ENCODE data around the gene PPARD.
"Not testable (repeated sequence)": the region's sequence is repeated elsewhere in the genome, so short reads cannot be mapped to it uniquely, and the experiment has no call there.

PPARD gene

DNA sequence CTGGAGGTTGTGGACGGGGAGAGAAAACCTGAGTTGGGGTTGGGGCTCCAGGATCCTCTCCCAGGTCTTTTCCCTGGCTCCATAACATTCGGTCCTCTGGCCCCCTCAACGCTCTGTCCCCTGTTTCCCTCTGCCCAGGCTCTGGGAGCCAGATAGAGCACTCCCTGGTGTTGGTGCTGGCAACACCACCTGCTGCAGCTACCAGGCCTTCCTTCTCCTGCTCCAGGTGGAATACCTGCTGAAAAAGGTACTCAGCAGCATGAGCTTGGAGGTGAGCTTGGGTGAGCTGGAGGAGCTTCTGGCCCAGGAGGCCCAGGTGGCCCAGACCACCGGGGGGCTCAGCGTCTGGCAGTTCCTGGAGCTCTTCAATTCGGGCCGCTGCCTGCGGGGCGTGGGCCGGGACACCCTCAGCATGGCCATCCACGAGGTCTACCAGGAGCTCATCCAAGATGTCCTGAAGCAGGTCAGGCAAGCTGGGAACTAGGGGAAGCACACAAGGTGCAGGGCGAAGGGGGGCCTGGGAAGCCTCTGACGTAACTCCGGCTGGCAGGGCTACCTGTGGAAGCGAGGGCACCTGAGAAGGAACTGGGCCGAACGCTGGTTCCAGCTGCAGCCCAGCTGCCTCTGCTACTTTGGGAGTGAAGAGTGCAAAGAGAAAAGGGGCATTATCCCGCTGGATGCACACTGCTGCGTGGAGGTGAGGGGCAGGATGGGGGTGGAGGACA lies 30.1 kb upstream of the PPARD start:
- no peak for DNase-seq

DNA sequence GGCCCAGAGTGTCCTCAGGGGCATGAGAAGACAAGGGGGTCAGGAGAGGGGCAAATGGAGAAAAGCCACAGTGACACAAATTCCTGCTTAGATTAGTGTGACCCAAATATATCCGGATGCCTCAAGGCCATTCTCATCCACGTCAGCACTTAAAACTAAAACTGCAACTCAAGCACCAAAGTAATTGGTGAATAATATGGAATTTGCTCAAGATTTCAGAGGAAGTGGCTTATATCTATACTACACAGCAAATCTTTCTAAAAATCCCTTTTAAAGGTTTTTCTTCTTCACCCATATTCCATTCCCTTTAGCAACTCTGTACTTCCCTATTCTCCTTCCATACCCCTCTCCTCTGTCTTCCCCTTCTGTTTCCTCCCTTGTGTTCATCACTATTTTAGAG lies 29.6 kb upstream of the PPARD start:
- DNase-seq, result no peak

DNA sequence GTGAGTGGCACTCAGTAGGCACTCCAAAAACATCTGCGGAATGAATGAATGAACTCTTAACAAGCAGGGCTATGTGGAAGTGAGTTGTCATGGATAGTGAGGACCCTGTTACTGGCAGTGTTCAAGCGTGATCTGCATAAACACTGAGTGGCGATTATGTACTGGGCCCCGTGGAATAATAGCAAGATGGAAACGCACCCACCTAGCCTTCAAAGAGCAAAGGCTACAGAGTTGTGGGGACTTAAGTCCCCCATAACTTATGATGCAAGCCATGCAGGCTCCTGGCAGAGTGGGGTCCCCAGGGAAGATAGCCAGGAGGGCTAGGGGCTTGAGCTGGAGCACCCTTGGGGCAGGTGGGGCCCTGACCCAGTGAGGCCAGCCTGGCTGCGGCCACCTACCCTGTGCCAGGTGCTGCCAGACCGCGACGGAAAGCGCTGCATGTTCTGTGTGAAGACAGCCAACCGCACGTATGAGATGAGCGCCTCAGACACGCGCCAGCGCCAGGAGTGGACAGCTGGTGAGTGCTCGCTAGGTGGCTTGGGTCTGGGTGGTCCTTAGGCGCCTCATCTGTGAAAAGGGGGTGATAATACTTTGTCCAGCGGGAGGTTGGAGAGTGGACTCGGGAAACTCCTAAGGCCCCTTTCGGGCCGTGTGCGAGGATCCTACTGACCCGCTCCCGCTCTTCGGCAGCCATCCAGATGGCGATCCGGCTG lies 24.7 kb upstream of the PPARD start:
- no peak for DNase-seq

DNA sequence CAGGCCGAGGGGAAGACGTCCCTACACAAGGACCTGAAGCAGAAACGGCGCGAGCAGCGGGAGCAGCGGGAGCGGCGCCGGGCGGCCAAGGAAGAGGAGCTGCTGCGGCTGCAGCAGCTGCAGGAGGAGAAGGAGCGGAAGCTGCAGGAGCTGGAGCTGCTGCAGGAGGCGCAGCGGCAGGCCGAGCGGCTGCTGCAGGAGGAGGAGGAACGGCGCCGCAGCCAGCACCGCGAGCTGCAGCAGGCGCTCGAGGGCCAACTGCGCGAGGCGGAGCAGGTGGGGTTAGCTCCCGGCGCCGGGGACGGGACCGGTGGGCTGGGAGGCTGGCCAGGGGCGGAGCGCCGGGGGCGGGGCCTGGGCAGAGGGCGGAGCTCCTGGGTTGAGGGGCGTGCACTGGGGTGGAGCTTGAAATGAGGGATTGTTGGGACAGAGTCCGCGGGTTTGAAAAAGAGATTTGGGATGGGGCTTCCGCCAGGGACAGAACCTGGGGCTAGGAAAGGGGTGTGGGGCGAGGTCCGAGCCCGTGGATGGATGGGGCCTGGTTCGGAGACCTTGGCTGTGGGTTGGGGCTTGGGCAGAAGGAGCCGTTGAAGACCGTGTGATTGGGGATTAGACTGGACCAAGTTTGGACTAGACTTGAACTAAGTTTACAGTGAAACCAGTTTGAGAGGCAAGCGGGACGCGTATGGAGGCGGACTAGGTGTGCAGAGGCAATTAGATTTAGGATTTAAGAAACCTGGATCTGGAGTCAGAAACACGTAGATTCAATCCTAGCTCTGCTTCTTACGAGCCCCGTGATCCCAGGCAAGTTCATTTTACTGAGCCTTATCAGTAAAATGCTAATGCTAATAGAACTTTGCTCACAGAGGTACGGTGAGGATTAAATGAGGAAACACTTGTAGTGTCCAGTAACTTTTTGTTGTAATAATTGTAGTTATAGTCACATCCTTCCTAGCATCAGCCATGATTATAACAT lies 23.9 kb upstream of the PPARD start:
- DNase-seq, result peak in 46 of 56 donors; percentile 21 to 84 (median 68)

DNA sequence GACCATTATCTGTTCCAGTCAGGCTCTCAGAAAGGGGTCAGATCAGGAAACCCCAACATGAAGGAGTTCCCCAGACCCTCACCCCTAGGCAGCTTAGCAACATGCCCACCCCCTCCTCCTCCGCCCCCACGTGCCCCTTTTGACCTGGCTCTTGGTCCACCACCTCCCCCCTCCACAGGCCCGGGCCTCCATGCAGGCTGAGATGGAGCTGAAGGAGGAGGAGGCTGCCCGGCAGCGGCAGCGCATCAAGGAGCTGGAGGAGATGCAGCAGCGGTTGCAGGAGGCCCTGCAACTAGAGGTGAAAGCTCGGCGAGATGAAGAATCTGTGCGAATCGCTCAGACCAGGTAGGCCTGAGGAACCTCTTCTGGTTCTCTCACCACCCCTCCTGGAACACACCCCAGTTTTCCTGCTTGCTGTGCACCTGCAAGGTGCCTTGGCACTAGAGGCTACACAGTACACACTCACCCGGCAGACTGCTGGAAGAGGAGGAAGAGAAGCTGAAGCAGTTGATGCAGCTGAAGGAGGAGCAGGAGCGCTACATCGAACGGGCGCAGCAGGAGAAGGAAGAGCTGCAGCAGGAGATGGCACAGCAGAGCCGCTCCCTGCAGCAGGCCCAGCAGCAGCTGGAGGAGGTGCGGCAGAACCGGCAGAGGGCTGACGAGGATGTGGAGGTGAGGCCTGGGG lies 22.9 kb upstream of the PPARD start:
- DNase-seq, result no peak

DNA sequence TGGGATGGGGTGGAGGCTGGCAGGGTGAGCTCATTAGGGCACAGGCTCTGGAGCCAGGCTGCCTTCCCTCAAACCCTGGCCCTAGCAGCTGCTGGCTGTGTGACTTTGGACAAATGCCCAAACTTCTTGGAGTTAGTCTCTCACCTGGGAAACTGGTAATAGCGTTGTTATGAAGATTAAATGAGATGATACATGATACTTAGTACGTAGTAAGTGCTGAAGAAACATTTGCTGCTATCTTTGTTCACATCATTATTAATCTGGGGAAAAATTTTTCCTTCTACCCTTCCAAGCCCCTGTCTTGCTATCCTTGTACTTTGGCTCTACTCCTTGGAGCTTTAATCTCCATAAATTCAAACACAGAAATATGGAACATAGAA lies 22.3 kb upstream of the PPARD start:
- DNase-seq, result no peak

DNA sequence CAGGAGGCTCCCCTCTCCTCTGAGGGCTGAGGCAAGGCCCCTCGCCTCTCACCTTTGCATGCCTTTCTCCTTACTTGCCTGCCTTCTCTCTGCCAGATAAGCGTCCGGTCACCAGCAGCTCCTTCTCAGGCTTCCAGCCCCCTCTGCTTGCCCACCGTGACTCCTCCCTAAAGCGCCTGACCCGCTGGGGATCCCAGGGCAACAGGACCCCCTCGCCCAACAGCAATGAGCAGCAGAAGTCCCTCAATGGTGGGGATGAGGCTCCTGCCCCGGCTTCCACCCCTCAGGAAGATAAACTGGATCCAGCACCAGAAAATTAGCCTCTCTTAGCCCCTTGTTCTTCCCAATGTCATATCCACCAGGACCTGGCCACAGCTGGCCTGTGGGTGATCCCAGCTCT lies 21.3 kb upstream of the PPARD start:
- no peak for DNase-seq

DNA sequence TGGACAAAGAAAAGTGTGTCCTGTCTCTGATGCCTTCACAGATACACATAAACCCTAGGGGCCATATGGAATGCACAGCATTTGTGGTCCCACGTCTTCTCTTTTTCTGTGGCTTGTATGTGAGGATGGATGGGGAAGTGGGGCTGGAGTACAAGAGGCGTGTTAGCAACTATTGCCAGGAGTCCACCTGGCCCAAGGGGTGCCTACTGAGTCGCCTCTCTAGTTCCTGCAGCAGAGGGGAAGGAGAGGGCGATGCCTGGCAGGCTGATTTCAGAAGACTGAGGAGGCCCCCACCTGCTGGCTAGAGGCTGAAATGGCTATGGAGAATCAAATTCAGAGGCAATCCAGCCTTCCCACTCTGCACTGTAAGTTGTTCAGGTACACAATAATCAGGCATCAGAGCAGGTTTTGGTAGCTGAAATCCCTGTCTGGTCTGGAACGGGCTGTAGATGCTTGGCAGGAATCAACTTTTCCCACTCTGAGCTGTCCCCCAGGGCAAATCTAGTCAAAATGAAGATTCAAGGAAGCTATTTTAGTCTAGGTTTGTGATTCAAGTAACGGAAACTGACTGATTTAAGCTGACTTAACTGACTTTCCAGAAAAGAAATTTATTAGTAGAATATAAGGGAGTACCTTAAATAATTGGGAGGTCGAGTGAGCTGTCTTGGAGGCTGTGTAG lies 14.9 kb upstream of the PPARD start:
- DNase-seq, result peak in 20 of 56 donors; percentile 6 to 38 (median 19)

DNA sequence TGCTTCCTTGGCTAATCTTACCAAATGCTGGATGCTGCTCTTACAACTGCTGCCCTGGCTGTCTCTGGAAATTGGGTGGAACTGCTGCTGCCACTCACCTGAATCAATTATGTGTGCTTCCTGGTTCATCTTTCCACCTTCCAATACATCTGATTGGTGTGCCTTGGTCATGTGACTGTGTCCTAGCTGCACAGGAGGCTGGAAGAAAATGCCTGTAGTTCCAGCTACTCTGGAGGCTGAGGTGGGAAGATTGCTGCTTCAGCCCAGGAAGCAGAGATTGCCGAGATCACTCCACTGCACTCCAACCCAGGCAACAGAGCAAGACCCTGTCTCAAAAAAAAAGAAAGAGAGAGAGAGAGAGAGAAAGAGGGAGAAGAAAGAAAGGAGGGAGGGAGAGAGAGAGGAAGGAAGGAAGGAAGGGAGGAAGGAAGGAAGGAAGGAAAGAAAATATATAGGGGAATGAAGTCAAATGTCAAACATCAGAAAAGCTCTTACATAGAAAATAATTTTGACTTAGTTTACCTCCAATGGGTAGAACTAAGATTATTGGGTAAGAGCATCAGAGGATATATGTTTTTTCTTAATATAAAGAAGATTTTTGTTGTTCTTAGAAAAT lies 14.1 kb upstream of the PPARD start:
- DNase-seq, result no peak

DNA sequence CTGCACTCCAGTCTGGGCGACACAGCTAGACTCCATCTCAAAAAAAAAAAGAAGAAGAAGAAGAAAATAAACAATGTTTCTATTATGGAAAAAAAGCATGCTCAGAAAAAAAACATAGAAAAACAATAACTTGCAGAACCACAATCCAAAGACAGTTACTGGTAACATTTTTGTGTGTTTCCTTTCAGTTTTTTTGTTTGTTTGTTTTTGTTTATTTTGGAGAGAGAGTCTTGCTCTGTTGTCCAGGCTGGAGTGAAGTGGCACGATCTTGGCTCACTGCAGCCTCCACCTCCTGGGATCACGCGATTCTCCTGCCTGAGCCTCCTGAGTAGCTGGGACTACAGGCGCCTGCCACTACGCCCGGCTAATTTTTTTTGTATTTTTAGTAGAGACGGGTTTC lies 13.4 kb upstream of the PPARD start:
- DNase-seq, result not testable (repeated sequence)

DNA sequence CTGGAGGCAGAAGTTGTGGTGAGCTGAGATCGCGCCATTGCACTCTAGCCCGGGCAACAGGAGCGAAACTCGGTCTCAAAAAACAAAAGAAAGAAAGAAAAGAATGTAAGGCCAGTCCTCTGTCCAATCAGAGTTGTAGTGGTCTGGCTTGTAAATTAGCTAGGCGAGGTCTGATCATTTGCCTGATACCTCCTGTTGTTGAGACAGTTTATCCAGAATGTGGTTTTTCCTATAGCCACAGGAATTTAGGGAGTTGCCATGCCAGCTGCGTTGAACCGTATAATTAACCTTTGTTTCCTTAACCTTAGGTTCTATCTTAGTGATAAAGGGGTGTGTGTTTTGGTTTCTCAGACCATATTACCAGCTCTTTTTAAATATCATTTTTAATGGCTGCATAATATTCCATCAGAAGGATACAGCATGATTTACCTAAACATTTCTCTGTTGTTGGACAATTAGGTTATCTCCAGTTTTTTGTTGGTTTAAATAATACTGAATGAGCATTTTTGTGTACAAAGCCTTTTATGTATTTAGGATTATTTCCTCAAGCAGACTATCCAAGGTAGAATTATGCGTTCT lies 11.7 kb upstream of the PPARD start:
- DNase-seq, result no peak

DNA sequence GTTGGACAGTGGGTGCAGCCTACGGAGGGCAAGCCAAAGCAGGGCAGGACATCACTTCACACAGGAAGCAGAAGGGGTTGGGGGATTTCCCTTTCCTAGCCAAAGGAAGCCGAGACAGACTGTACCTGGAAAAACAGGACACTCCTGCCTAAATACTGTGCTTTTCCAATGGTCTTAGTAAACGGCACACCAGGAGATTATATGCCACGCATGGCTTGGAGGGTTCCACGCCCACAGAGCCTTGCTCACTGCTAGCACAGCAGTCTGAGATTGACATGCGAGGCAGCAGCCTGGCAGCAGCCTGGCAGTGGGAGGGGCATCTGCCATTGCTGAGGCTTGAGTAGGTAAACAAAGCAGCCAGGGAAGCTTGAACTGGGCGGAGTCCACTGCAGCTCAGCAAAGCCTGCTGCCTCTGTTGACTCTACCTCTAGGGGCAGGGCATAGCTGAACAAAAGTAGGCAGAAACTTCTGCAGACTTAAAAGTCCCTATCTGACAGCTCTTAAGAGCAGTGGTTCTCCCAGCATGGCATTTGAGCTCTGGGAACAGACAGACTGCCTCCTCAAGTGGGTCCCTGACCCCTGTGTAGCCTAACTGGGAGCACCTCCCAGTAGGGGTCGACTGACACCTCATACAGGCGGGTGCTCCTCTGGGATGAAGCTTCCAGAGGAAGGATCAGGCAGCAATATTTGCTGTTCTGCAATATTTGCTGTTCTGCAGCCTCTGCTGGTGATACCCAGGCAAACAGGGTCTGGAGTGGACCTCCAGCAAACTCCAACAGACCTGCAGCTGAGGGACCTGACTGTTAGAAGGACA lies 10.1 kb upstream of the PPARD start:
- DNase-seq, result not testable (repeated sequence)

DNA sequence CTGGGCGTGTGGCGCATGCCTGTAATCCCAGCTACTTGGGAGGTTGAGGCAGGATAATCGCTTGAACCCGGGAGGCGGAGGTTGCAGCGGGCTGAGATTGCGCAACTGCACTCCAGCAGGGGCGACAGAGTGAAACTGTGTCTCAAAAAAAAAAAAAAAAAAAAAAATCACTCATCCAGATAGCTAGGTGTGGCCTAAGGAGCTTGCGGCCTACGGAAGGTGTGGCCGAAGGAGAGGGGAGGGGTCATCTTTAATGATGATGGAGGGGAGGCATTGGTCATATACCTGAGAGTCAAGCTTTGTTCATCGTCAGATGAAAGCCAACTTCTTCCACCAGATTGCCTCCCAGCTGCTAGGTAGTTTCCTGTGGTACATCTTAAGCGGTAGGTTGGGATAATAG lies 801 bp upstream of the PPARD start:
- DNase-seq, result no peak

DNA sequence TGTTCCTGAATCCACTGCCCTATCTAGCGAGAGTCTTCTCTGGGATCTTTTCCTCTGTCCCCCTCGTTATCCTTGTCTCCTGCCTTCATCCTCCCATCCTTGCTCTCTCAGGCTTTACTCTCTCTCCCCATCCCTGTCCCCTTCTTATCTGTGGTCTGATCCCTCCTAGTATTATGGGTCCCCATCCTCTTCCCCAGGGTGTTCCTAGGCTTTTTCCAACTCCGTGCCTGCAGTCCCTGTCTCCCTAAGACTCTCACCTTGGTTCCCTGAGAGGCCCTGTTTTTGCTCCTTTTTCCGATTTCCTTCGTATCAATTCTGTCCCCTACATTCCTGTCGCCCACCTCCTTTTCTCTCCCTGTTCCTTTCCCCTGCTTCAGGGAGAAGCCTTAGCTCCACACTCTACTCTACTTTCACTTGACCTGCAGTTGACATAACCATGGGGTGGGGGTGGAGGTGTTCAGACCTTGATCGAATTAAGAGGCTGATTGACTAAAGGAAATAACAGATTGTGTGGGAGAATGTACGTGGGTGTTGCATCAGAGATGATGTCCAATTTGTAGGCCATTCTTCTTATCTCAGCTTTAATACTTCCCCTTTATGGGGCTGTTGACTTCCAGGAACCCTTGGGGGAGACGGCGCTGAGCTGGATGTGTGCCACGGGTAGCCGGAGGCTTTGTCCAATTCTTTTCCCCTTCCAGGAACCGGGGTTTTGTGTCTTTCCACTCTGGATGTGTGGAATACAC lies 905 bp downstream of the PPARD start:
- DNase-seq, result peak in 6 of 56 donors; percentile 11 to 30 (median 16)

DNA sequence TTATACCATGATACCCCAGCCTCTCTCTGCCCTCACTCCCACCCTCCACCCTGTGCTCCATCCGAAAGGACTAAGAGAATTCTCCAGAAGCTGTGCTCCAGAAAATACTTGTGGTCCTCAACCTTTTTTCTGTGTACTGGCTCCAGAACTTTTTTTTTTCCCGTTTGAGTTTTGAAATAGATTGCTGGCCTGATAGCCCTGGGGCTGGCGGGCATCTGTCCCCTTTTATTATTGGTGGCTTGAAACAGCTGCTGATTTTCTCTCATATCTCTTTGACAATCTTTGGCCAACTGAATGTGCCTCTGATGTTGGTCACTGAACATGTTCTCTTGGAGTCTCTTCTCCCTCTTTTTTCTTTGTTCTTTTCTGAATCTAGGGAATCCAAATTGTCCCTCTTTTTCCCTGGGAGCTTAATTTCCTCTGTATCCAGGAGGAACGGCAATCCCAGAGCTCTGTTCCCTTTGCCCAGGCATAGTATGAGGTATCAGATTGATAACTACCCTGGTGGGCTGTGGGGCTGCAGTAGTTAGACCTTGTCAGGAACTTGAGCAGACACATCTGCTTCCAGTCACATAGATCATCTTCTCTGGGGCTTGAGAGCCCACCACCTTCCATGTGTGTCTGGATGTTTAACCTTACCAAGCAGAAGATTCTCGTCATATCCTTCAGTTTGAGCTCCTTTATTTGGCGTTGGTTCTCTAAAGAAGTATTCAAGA lies 1.6 kb downstream of the PPARD start:
- no peak for DNase-seq

DNA sequence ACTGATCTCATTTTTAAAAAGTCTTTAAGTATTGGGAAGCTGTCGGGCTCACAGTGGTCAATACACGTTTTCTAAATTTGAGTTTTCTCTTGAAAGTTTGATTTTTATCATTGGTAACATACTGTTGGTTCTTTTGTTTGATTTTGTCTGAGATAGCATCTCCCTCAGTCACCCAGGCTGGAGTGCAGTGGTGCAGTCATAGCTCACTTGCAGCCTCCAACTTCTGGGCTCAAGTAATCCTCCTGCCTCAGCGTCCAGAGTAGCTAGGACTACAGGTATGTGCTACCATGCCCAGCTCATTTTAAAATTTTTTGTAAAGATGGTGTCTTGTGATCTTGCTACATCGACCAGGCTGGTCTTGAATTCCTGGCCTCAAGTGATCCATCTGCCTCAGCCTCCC lies 9.1 kb downstream of the PPARD start:
- no peak for DNase-seq

DNA sequence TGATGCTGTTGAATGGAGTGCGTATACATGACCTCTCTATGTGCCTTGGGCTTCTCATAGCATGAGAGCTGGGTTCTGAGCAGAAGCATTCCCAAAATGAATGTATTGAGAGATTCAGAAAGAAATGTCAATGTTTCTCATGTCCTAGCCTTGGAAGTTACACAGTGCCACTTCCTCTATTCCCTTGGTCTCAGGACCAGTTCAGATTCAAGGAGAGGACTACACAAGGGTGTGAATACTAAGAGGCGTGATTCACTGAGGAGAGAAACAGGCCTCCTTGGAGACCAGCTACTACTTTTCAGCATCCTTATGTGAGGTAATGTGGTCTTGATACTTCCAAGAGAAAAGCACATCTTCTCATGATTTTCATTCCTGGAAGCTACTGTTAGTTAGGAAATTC lies 10.4 kb downstream of the PPARD start:
- no peak for DNase-seq

Data from amygdala (tissue), 56 donors.